ENCODE measurements around the gene LAIR1. TPM values are rescaled to one million over a fixed set of nuclear protein-coding genes. Genes with fewer than 3 reads are reported as not detected.
"Not testable (repeated sequence)": the region's sequence is repeated elsewhere in the genome, so short reads cannot be mapped to it uniquely, and the experiment has no call there.

Gene LAIR1
- polyA plus RNA-seq, 1 donor from 2014 or later: 59.1 TPM

GRCh38 chr19:54389553-54389952 lies 24.8 kb upstream of the LAIR1 start:
- Mint-ChIP-seq H3K27ac (peak overlapping the region in 2 of 3 donors; percentile 93 to 98), H3K27me3 (peaks cover 16% of the 10 kb centered on the region), H3K36me3 (no peaks in the 10 kb centered on the region), H3K9me3 (no peaks in the 10 kb centered on the region), H3K4me3 (peak overlapping the region in 2 of 4 donors; percentile 70 to 79), H3K4me1 (peaks cover 35 to 43% (median 37%) of the 10 kb centered on the region in 3 donors)

DNA sequence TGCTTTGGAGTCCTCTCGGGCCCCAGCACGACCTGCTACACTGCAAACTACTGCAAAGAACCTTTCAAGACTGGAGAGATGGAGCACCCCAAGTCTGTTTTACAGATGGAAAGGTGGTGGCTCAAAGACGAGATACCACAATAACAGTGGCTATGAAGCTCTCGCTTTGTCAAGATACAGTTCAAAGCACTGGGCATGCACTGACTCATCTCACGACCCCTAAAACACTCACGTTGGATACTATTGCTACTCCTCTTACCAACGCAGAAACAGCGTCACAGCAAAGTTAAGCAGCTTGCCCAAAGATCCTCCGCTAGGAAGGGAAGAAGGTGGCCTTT lies 24.0 kb upstream of the LAIR1 start:
- H3K27ac Mint-ChIP-seq: peak overlapping the region; percentile 76 to 98 (median 93)

GRCh38 chr19:54387991-54388801 lies 23.5 kb upstream of the LAIR1 start:
- H3K27me3 Mint-ChIP-seq: peaks cover 9% of the 10 kb centered on the region
- peak overlapping the region; percentile 86 to 97 (median 91) for H3K4me3 Mint-ChIP-seq
- H3K36me3 Mint-ChIP-seq: no peaks in the 10 kb centered on the region
- peaks cover 38 to 39% (median 39%) of the 10 kb centered on the region in 3 donors for H3K4me1 Mint-ChIP-seq
- peak overlapping the region; percentile 76 to 98 (median 93) for H3K27ac Mint-ChIP-seq
- H3K9me3 Mint-ChIP-seq: no peaks in the 10 kb centered on the region

More for the DNA sequence above, 24.0 kb upstream of the LAIR1 start:
- H3K27me3 Mint-ChIP-seq: peaks cover 12% of the 10 kb centered on the region
- no peaks in the 10 kb centered on the region for H3K9me3 Mint-ChIP-seq
- H3K4me1 Mint-ChIP-seq: peaks cover 35 to 39% (median 35%) of the 10 kb centered on the region in 3 donors
- no peaks in the 10 kb centered on the region for H3K36me3 Mint-ChIP-seq
- H3K4me3 Mint-ChIP-seq: peak overlapping the region; percentile 86 to 97 (median 91)

- peaks cover 3% of the 10 kb centered on the region for H3K27me3 Mint-ChIP-seq
- H3K4me3 Mint-ChIP-seq: peak overlapping the region in 2 of 4 donors; percentile 61
- peaks cover 0 to 7% (median 0%) of the 10 kb centered on the region in 3 donors for H3K9me3 Mint-ChIP-seq
- peaks cover 29 to 34% (median 32%) of the 10 kb centered on the region in 3 donors for H3K4me1 Mint-ChIP-seq
- no peak overlapping the region for H3K27ac Mint-ChIP-seq
- H3K36me3 Mint-ChIP-seq: no peaks in the 10 kb centered on the region
These were observed 18.6 kb upstream of the LAIR1 start for GRCh38 chr19:54383330-54383729.

DNA sequence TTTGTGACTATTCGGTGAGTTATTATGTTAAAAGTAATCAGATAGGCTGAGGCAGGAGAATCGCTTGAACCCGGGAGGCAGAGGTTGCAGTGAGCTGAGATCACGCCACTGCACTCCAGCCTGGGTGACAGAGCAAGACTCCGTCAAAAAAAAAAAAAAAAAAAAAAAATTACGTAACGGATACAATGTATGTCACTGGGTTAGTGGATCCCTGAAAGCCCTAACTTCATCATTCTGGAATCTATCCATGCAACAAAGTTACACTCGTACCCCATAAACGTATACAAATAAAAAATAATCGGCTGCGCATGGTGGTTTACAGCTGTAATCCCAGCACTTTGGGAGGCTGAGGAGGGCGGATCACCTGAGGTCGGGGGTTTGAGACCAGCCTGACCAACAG lies 17.3 kb upstream of the LAIR1 start:
- H3K27me3 Mint-ChIP-seq, H3K27ac Mint-ChIP-seq, H3K4me3 Mint-ChIP-seq, H3K36me3 Mint-ChIP-seq, H3K9me3 Mint-ChIP-seq: not testable (repeated sequence)
- H3K4me1 Mint-ChIP-seq: peaks cover 27 to 30% (median 28%) of the 10 kb centered on the region in 3 donors

DNA sequence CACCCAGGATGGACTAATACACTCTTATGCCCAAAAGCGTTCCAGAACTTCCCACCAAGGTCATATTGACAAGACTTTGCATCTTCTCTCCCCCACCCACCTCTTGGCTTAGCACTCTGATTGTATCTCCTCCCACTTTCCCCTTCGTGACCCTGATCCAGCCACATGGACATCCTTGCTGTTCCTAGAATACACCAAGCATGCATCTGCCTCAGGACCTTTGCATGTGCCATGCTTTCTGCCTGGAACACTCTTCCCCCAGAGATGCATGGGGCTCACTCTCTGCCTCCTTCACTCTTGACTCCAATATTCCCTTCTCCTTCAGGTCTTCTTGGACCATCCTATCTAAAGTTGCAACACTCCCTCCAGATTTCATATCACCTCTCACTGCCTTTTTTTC lies 16.2 kb upstream of the LAIR1 start:
- Mint-ChIP-seq H3K4me1 (peaks cover 35 to 37% (median 36%) of the 10 kb centered on the region in 3 donors), H3K27me3 (peaks cover 3% of the 10 kb centered on the region), H3K36me3 (no peaks in the 10 kb centered on the region), H3K27ac (no peak overlapping the region), H3K4me3 (peak overlapping the region in 1 of 4 donors; percentile 39), H3K9me3 (peaks cover 0 to 7% (median 0%) of the 10 kb centered on the region in 3 donors)

DNA sequence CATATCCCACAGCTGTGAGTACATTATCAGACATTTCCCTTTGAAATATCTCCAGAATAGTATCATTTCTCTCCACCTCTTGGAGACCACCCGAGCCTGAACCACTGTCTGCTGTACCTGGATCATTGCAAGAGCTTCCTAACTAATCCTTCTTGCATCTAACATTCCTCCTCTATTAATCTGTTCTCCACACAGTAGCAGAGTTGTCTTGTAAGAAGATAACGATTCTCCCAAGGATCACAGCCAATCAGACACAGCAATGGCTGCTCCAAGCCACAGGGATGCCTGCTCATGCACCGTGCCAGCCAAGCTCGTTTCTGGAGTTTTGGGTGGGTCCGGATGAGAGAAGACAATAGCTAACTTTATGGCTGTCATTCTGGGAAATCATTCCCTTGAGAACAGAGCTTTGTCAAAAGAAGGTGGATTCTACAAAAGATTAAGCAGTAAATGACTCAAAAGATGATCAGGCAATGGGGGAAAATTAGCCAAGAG lies 14.5 kb upstream of the LAIR1 start:
- Mint-ChIP-seq H3K36me3 (no peaks in the 10 kb centered on the region), H3K27ac (peak overlapping the region in 2 of 3 donors; percentile 69 to 74), H3K4me3 (peak overlapping the region in 3 of 4 donors; percentile 28 to 92 (median 47)), H3K27me3 (peaks cover 3% of the 10 kb centered on the region), H3K4me1 (peaks cover 35 to 39% (median 37%) of the 10 kb centered on the region in 3 donors), H3K9me3 (peaks cover 0 to 7% (median 0%) of the 10 kb centered on the region in 3 donors)

DNA sequence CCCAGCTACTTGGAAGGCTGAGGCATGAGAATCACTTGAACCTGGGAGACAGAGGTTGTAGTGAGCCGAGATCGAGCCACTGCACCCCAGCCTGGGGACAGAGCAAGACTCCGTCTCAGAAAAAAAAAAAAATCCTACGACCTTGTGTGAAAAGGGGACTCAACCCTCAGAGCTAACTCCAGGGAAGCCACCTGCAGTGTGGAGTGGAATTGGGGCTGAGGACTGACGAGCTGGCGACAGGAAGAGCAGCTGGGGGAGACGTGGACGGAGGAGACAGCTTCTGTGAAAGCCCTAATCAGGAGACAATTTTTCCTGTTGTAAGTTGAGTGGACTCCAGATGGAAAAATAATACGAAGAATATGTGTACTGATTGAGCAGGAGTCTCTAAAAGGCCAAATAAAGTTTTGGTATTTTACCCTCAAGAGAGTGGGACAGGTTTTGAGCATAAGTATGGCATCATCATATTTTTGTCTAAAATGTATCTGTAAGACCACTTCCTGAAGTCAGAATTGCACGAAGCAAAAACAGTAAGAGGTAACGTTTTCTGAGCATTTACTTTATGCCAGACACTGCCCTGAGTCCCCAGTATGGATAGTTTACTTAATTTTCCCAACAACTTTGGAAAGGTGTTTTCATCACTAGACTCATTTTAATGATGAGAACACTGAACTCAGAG lies 12.0 kb upstream of the LAIR1 start:
- H3K27me3 Mint-ChIP-seq: peaks cover 3% of the 10 kb centered on the region
- H3K36me3 Mint-ChIP-seq: no peaks in the 10 kb centered on the region
- H3K9me3 Mint-ChIP-seq: peaks cover 0 to 7% (median 0%) of the 10 kb centered on the region in 3 donors
- H3K4me1 Mint-ChIP-seq: peaks cover 46 to 53% (median 49%) of the 10 kb centered on the region in 3 donors
- H3K4me3 Mint-ChIP-seq: peak overlapping the region in 2 of 4 donors; percentile 22 to 89
- H3K27ac Mint-ChIP-seq: peak overlapping the region in 2 of 3 donors; percentile 77 to 92

DNA sequence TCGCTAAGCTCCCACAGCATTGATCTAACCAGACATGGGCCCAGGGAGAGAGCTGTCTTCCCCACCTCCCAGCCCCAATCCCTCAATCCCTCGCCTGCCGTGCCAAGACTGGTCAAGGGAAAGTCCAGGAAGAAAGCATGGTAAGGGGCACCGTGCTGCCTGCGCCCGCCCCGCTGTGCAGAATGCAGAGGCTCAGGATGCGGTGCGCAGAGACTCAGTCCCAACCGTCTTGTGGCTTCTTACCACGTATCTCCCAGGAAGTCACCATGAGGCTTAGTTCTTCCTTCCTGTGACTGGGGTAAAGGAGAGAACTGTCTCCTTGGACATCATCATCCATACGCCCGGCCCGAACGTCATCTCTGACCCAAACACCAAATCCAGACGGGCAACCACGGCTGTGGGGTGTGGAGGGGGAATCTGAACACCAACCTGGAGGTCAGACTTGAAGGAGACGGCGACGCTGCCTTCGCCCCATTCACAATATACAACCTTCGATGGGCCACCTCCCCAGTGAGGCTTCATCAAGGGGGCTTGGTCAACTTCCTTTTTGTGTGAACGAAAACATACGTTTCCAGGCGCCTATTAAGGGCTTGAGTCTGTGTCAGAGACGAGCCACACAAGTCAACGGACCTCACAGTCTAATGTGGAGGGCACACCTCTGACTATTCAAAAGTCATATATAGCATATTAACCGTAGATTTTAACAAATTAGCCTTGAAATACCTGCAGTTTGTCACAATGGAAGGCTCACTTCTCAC lies 10.6 kb upstream of the LAIR1 start:
- H3K4me3 Mint-ChIP-seq: peak overlapping the region in 3 of 4 donors; percentile 21 to 77 (median 73)
- not testable (repeated sequence) for H3K9me3 Mint-ChIP-seq, H3K27me3 Mint-ChIP-seq, H3K36me3 Mint-ChIP-seq
- peak overlapping the region; percentile 64 to 92 (median 86) for H3K27ac Mint-ChIP-seq
- peaks cover 55 to 58% (median 56%) of the 10 kb centered on the region in 3 donors for H3K4me1 Mint-ChIP-seq

DNA sequence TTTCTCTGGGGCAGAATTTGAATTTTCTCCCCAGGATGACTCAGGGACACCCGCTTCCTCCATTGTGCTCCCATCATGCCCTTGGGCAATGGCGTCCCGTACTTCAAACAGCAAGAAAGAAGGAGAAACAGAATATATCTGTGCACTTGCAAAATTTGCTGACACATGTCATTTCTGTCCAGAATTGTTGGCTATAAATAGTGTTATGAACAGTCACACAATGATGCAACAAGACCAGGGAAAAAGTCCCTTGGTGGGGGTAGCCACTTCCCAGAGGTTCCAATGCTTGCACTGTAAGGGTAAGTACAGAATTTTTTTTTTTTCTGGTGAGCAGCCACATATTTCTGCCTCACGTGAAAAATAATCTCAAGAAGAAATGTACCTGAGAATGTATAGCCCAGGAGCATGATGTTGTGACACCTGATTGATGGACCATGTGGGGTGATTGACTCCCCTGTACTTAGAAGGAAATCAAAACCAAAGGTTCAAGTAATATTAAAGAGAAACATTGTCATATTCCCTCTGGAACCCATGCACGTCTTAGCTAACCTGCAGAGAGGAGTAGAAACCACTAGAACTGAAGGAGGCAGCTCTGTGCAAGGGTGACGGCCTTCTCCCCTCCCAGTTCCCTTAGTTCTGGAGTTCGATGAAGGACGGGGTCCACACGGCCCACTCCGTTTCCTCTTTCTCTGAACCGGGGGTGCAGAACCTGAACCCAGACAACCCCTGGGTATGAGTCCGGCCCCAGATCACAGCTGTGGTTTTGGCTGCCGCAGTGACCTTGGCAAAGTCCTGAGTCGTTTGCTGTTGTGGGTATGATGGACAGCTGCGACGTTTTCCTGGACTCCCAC lies 9.3 kb upstream of the LAIR1 start:
- peaks cover under 1% of the 10 kb centered on the region for H3K36me3 Mint-ChIP-seq
- peaks cover 54 to 57% (median 57%) of the 10 kb centered on the region in 3 donors for H3K4me1 Mint-ChIP-seq
- peaks cover 4% of the 10 kb centered on the region for H3K27me3 Mint-ChIP-seq
- H3K4me3 Mint-ChIP-seq: peak overlapping the region in 2 of 4 donors; percentile 25 to 49
- peak overlapping the region in 1 of 3 donors; percentile 30 for H3K27ac Mint-ChIP-seq
- H3K9me3 Mint-ChIP-seq: no peaks in the 10 kb centered on the region

GRCh38 chr19:54371453-54371852 lies 6.7 kb upstream of the LAIR1 start:
- Mint-ChIP-seq H3K4me3 (peak overlapping the region; percentile 46 to 82 (median 80)), H3K4me1 (peaks cover 48 to 49% (median 48%) of the 10 kb centered on the region in 3 donors), H3K27ac (peak overlapping the region; percentile 18 to 84 (median 39))
- not testable (repeated sequence) for H3K36me3 Mint-ChIP-seq, H3K9me3 Mint-ChIP-seq, H3K27me3 Mint-ChIP-seq

DNA sequence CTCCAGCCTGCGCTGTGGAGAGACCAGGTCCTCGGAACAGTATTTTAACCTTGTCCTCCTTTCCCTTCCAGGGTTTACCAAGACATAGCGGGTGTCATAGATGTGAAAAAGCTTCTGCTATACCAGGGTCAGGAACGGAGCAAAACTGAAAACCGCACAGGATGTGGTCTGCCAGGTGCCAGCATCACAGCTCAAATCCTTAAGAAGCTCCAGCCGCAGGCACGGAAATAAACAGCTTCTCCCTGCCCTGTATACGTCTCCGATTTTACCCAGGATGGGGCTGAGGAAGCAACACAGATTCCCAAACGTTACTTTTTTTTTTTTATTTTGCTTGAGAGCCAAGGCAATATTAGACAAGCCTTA lies 5.7 kb upstream of the LAIR1 start:
- not testable (repeated sequence) for H3K27me3 Mint-ChIP-seq, H3K36me3 Mint-ChIP-seq, H3K9me3 Mint-ChIP-seq
- Mint-ChIP-seq H3K4me1 (peaks cover 41 to 46% (median 45%) of the 10 kb centered on the region in 3 donors), H3K4me3 (peak overlapping the region; percentile 87 to 91 (median 89)), H3K27ac (peak overlapping the region; percentile 71 to 86 (median 81))

DNA sequence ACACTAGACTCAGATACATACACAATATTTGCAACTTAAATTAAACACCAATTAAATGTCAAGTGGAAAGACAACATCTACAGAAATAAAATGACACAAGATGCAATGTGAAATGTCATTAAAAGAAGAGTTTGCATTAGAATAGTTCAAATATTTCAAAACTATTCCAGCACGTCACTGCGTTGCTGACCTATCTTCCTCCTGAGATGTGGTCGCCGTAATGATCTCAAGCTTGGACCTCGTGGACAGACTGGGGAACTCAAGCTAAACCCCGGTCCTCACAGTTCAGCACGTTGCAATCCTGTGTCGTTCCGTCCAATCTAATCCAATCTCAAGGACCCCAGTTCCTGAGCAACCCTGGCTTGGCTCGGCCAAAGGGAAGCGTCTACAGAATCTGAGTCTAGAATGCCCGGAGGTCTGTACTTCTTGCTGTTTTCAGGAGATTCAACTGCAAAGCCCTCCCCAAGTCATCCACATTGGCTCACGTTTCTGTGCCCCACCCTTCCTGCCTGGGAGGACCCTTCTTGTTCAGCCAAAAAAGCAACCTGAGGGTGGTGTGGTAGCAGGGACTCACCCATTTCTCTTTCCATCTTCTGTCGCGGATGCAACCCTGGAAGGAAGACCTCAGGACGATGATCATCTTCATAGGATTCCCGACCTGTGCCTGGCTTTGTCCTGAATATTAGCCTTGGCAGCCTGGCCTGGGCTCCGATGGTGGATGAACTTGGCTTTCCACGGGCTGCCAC lies 5.1 kb upstream of the LAIR1 start:
- H3K4me3 Mint-ChIP-seq: peak overlapping the region; percentile 87 to 96 (median 90)
- H3K9me3 Mint-ChIP-seq, H3K27me3 Mint-ChIP-seq, H3K36me3 Mint-ChIP-seq: not testable (repeated sequence)
- H3K27ac Mint-ChIP-seq: peak overlapping the region; percentile 81 to 86 (median 86)
- peaks cover 40 to 49% (median 46%) of the 10 kb centered on the region in 3 donors for H3K4me1 Mint-ChIP-seq
